ACC112 (cell line): ENCODE data around the gene STK40.

Source experiments
- H2AFZ ChIP-seq: fragments of 200-600 bp; sonication (generic); one replicate; pipeline ENCODE4 v1.6.0; 2017; ENCODE audit warnings: antibody characterized with exemption, low read length; ENCODE audit not compliant: unreplicated experiment
- H3K27ac ChIP-seq: fragments of 200-600 bp; sonication (generic); 2 replicates; pipeline ENCODE4 v1.5.1; 2014; ENCODE audit warnings: low read depth, mild to moderate bottlenecking, antibody characterized with exemption, low read length, moderate library complexity
- H3K27me3 ChIP-seq: fragments of 200-600 bp; sonication (generic); 2 replicates; pipeline ENCODE4 v1.6.1; 2014; ENCODE audit warnings: mild to moderate bottlenecking, antibody characterized with exemption, low read length, moderate library complexity, mixed read lengths; ENCODE audit not compliant: insufficient read depth
- H3K36me3 ChIP-seq: fragments of 200-600 bp; sonication (generic); 2 replicates; pipeline ENCODE4 v1.6.1; 2016; ENCODE audit warnings: mild to moderate bottlenecking, antibody characterized with exemption, low read length, moderate library complexity, mixed read lengths; ENCODE audit not compliant: insufficient read depth
- H3K4me1 ChIP-seq: fragments of 200-600 bp; sonication (generic); one replicate; pipeline ENCODE4 v1.6.1; 2016; ENCODE audit warnings: low read length, mixed read lengths; ENCODE audit not compliant: insufficient read depth, unreplicated experiment, control insufficient read depth
- H3K4me3 ChIP-seq: fragments of 200-600 bp; sonication (generic); 2 replicates; pipeline ENCODE4 v1.5.1; 2014; ENCODE audit warnings: mild to moderate bottlenecking, low read depth, low read length
- H3K79me2 ChIP-seq: fragments of 200-600 bp; sonication (generic); one replicate; pipeline ENCODE4 v1.6.0; 2016; ENCODE audit warnings: low read length; ENCODE audit not compliant: control insufficient read depth, unreplicated experiment, insufficient read depth

Gene STK40

DNA sequence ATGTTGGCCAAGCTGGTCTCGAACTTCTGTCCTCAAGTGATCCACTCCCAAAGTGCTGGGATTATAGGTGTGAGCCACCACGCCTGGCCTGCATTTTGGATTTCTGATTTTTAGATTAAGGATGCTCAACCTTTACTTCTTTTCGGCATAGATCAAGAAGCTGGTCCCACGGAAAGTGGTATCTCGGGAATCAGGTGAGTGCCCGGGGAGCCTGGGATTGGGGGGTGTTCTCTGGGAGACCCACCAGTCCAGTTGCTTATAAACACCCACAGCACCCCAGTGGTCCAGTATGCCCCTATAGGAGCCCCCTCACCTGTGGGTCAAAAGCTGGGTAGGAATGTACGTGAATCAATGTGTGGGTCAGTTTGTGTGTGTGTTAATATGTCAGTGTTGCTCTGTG, 76.3 kb downstream of the STK40 start:
- Histone ChIP-seq H3K27me3 (no peaks in the 10 kb centered on the region), H3K27ac (no peak overlapping the region), H3K4me3 (no peak overlapping the region), H3K79me2 (peaks cover 9% of the 10 kb centered on the region), H3K4me1 (peaks cover 12% of the 10 kb centered on the region), H3K36me3 (peaks cover 3% of the 10 kb centered on the region; the same call in 1 of the 2 replicates), H2AFZ (no peak overlapping the region)

DNA sequence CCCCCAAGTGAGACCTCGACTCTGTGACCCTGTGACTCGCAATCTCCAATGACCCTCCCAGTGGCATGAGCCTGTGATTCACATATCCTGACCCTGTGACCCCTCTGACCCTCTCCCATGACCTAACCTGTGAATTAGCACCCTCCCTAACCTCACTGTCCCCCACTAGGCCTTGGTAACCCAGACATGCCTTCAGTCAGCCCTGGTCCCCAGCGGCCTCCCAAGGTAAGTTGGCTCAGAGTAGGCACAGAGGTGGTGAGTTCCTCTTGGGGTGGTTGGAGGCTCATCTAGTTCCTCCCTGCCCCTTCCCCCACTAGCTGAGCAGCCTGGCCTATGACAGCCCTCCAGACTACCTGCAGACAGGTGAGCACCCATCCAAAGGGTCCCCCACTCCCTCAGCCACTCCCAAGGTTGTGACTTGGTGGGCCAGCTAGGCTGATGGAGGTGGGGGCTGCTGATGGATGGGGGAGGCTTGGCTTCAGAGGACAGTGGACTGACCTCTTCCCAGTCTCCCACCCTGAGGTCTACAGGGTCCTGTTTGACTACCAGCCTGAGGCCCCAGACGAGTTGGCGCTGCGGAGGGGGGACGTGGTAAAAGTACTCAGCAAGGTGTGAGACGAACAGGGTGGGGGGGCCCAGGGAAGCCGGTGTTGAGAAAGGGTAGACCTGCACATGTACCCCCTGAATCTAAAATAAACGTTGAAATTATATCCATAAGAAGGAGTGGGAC, 78.0 kb downstream of the STK40 start:
- Histone ChIP-seq H3K27me3 (no peaks in the 10 kb centered on the region), H3K4me3 (peak overlapping the region; percentile 87), H3K27ac (no peak overlapping the region), H3K4me1 (peaks cover 12% of the 10 kb centered on the region), H2AFZ (no peak overlapping the region), H3K36me3 (peaks cover 3% of the 10 kb centered on the region), H3K79me2 (peaks cover 9% of the 10 kb centered on the region)

DNA sequence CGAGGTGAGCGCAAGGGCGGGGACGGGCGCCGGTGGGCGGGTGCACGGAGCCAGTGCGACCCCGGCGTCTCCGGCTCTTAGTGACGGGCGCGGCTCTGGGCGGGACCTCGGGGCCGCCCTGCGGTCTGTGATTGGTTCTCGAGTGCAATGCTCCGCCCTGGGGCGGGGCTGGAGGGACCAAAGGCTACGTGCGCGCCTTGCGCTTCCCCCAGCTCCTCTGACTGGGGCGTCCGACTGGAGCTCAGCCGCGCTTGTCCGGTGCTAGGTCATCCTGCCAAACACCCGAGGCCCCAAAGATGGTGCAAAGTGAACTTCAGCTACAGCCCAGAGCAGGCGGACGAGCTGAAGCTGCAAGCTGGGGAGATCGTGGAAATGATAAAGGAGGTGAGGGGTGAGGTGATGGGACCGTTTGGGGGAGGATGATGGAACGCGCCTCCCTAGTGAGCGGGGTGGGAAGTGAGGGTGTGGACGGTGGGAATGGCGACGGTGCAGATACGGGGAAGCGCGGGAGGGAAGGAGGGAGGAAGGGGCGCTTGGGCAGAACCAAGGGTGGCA, 78.7 kb downstream of the STK40 start:
- Histone ChIP-seq H3K79me2 (peaks cover 9% of the 10 kb centered on the region), H3K27ac (no peak overlapping the region), H3K27me3 (no peaks in the 10 kb centered on the region), H3K4me3 (peak overlapping the region; percentile 87), H3K4me1 (peaks cover 12% of the 10 kb centered on the region), H2AFZ (peak overlapping the region; percentile 58), H3K36me3 (peaks cover 1% of the 10 kb centered on the region; the same call in 1 of the 2 replicates)

DNA sequence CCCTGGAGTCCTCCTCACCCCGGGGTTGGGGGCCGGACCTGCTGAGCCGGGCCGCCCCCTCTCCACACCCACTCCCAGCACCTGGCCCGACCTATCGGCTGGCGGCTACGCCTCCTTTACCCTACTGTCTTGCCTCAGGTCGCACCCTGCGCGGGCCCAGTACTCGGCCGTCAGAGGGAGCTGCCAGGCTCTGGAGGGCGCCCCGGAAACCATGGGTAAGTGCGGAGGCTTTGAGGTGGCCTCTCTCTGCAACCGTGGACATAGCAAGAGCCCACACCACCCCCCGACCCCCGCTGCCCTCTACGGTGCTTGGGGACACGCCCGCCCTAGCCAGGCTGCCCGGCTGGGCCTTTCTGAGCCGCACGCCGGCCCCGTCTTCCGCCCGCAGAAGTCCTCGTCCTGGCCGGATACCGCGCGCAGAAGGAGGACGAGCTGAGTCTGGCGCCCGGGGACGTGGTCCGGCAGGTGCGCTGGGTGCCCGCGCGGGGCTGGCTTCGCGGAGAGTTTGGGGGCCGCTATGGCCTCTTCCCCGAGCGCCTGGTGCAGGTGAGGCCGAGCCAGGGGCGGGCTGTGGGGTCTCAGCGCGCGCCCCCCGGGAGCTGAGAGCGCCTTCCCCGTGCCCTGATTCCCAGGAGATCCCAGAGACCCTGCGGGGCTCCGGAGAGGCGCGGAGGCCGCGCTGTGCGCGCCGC, 79.4 kb downstream of the STK40 start, which contains the start of gene SH3D21:
TSS of gene SH3D21 (plus strand) at position 159 of the 692 bp plus-strand sequence. CDS start at position 212, 53 bp downstream.
- peak within 1 kb of the TSS; percentile 87 for H3K4me3 ChIP-seq
- peaks cover 9% of the 10 kb centered on the region for H3K79me2 ChIP-seq
- H3K36me3 ChIP-seq = peaks cover 5% of the 10 kb centered on the region; the same call in 1 of the 2 replicates
- H3K4me1 ChIP-seq = peaks cover 12% of the 10 kb centered on the region
- H3K27me3 ChIP-seq = no peaks in the 10 kb centered on the region
- peak within 1 kb of the TSS; percentile 58 for H2AFZ ChIP-seq
- no peak within 1 kb of the TSS for H3K27ac ChIP-seq

DNA sequence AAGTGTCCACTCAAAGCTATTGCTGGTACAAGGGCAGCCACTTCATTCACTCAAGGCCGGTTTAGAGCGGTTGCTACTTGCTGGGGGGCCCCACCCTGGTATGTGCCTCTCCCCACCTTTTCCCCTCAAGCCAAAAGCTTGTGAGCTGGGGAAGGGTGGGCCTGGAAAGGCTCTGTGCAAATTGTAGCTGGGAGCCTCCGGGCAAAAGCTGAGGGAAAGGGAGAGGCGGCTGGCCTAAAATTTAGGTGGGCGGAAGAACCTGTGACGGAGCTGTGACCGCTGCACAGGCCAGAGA, 79.9 kb downstream of the STK40 start:
- H3K4me3 ChIP-seq = no peak overlapping the region
- peaks cover 15% of the 10 kb centered on the region for H3K4me1 ChIP-seq
- peaks cover 10% of the 10 kb centered on the region; the same call in 1 of the 2 replicates for H3K36me3 ChIP-seq
- peaks cover 9% of the 10 kb centered on the region for H3K79me2 ChIP-seq
- no peak overlapping the region for H2AFZ ChIP-seq
- H3K27ac ChIP-seq = no peak overlapping the region
- no peaks in the 10 kb centered on the region for H3K27me3 ChIP-seq

DNA sequence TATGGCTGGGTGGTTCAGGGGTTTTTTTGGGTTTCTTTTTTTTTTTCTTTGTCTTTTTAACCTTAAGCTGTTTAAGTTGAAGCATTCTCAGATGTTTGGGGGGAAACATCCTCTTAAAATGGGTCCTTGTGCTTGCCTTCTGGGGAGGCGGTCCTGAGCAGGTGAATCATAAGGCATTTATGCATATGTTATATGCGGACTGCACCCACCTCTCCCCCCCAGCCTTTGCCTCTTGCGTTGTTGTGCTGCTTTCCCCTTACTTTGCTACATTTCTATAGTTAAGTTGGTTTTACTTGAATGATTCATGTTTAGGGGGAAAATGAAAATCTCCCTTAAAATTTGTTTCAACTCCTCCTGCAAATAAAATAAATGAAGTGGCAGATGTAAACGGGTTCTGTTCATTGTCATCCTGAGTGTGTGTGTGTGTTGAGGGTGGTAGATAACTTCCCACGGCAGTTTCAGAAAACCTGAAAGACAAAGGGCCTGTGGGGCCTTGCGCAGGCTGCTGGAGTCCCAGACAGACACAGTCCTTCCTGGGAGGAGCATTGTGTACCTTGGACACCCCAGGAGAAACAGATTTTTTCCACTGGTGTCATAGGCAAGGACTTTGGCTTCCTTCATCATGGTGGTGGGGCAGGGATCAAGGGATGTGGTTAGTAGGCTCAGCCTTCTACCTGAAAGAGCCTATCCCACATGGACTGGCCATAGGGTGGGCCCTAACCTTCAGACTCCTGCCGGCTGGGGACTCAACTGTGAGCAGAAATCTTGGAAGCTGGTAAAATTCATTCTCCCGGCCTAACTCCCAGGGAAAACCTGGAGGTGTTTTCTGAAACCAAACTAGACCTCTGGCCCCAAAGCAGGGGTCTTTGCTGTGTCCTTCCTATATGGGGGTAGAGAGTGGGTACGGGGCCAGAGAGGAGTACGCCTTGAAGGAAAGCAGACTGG, 80.5 kb downstream of the STK40 start:
- Histone ChIP-seq H3K4me3 (no peak overlapping the region), H3K79me2 (peaks cover 9% of the 10 kb centered on the region), H2AFZ (no peak overlapping the region), H3K27ac (no peak overlapping the region), H3K4me1 (peaks cover 21% of the 10 kb centered on the region), H3K27me3 (no peaks in the 10 kb centered on the region), H3K36me3 (peaks cover 10% of the 10 kb centered on the region; the same call in 1 of the 2 replicates)

DNA sequence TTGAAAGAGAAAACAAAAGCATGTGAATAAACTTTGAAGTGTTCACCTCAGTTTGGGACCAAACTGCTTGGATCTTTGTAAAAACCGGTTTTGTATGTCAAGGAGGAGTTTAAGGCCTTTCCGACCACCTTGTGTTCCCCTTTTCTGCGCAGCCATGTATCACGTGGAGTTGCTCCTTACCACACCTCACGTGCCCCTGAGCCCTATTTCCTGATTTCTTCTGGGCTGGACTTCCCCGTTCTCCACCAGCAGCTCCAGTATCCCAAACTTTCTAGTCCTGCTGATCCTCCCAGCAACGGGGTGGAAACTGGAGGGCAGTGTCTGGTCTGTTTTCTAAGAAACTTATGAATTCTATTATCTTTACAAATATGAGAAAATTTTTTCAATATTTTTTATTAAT, 81.2 kb downstream of the STK40 start:
- no peak overlapping the region for H3K27ac ChIP-seq
- peaks cover 10% of the 10 kb centered on the region; the same call in 1 of the 2 replicates for H3K36me3 ChIP-seq
- no peak overlapping the region for H3K4me3 ChIP-seq
- H3K27me3 ChIP-seq = no peaks in the 10 kb centered on the region
- H3K4me1 ChIP-seq = peaks cover 26% of the 10 kb centered on the region
- H2AFZ ChIP-seq = no peak overlapping the region
- peaks cover 9% of the 10 kb centered on the region for H3K79me2 ChIP-seq

DNA sequence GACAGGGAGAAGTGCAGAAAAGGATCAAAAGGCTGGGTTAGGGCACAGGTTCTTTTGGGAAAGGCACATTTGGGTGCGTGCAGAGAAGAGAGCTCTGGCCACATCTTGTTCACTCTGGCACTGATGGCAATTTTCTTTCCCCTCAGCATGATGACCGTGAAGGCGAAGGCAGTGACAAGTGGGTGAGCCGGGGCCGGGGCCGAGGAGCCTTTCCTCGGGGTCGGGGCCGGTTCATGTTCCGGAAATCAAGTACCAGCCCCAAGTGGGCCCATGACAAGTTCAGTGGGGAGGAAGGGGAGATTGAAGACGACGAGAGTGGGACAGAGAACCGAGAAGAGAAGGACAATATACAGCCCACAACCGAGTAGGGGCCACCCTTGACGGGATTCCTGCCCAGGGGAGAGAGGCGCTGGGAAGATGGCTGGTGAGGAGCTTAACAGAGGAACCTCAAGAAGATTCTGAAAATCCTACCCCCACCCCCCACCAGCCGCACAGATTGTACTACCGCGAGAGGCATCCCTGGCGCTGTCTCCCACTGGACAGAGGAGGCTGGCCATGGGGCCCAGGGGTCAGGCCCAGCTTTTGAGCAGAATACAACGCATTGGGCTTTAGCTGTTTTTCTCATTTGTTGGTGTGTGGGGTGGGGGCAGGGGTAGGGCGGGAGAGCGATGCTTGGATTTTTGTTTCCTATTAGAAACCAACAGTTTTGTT, 81.9 kb downstream of the STK40 start:
- Histone ChIP-seq H3K79me2 (peaks cover 9% of the 10 kb centered on the region), H3K27me3 (no peaks in the 10 kb centered on the region), H3K36me3 (peaks cover 10% of the 10 kb centered on the region; the same call in 1 of the 2 replicates), H3K4me1 (peaks cover 30% of the 10 kb centered on the region), H3K4me3 (no peak overlapping the region), H2AFZ (no peak overlapping the region), H3K27ac (no peak overlapping the region)

DNA sequence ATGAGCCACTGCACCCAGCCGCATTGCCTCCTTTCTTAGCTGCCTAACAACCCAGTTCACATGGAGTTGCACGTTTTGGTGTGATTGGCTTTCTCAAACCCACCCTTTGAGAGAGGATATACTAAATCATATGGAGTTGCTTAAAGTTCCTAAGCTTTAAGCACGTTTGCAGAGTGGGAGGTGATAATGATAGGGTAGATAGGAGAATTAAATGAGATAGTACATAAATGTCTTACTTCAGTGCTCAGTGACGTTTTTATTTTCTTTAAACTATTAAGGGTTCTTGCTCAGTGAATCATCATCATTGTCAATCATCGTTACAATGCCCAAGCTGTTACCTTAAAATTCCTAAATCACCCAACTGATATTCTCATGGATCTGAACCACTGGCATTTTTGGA, 82.5 kb downstream of the STK40 start:
- peaks cover 13% of the 10 kb centered on the region; the same call in 1 of the 2 replicates for H3K36me3 ChIP-seq
- no peak overlapping the region for H2AFZ ChIP-seq
- no peak overlapping the region for H3K4me3 ChIP-seq
- no peak overlapping the region for H3K27ac ChIP-seq
- peaks cover 8% of the 10 kb centered on the region for H3K79me2 ChIP-seq
- peaks cover 30% of the 10 kb centered on the region for H3K4me1 ChIP-seq
- H3K27me3 ChIP-seq = no peaks in the 10 kb centered on the region
